Peyer's patch (tissue), 4 donors: ENCODE results near the gene KRT13. TPM values are rescaled to one million over a fixed set of nuclear protein-coding genes. Genes with fewer than 3 reads are reported as not detected.
A peak's percentile ranks its signal among the peaks of the same experiment; 100 is the strongest.

Experiments used
- DNase-seq, 3 donors: peaks; one replicate each; pipeline ENCODE4 v3.0.0-alpha.2; 2017 to 2019
- H3K27ac ChIP-seq, 4 donors: fragments of 200-600 bp; sonication (generic); one replicate each; pipeline ENCODE4 v1.5.1; 2016 to 2019
- H3K27me3 ChIP-seq, 2 donors: fragments of 200-600 bp; sonication (generic); one replicate each; pipeline ENCODE4 v1.5.1; 2019
- H3K36me3 ChIP-seq, 3 donors: fragments of 200-600 bp; sonication (generic); one replicate each; pipeline ENCODE4 v1.5.1; 2016 to 2019
- H3K4me1 ChIP-seq, 4 donors: fragments of 200-600 bp; sonication (generic); one replicate each; pipeline ENCODE4 v1.5.1; 2016 to 2019
- H3K4me3 ChIP-seq, 4 donors: fragments of 200-600 bp; sonication (generic); 1 replicate in 3 of 4; 2 replicates in 1 of 4; pipeline ENCODE4 v1.5.1; 2016 to 2019; ENCODE audit warnings: mild to moderate bottlenecking in 1 of 4
- H3K9me3 ChIP-seq, 4 donors: fragments of 200-600 bp; sonication (generic); one replicate each; pipeline ENCODE4 v1.5.1; 2016 to 2019; ENCODE audit warnings: mild to moderate bottlenecking in 1 of 4
- CTCF ChIP-seq, 6 experiments: fragments of 450-650 bp in 4 of 6; fragments of 200-600 bp in 2 of 6; sonication (generic) in 1 of 6; IDR thresholded peaks; one replicate each; pipeline ENCODE4 v1.5.1; 2017 to 2019; ENCODE audit warnings: antibody characterized with exemption in 6 of 6, mild to moderate bottlenecking in 3 of 6, moderate library complexity in 1 of 6
- POLR2A ChIP-seq, 2 donors: fragments of 450-650 bp; IDR thresholded peaks; one replicate each; pipeline ENCODE4 v1.5.1; 2017; ENCODE audit warnings: antibody characterized with exemption in 2 of 2, mild to moderate bottlenecking in 2 of 2, moderate library complexity in 2 of 2
- total RNA-seq, 4 donors: library from RNA; depleted of rRNA; stranded (reverse); fragments of >200 nt; gene quantifications; one replicate each; pipeline ENCODE4 v1.1.0, GENCODE V29; 2016

The KRT13 gene
- total RNA-seq, 4 donors from 2014 or later = 2.5 TPM; not detected in 3

GRCh38 chr17:41516830-41517283 is 11.4 kb upstream of the KRT13 start:
- H3K4me3 ChIP-seq = no peak overlapping the region
- no peak for DNase-seq
- no peaks in the 10 kb centered on the region for H3K9me3 ChIP-seq
- H3K27ac ChIP-seq = no peak overlapping the region
- H3K4me1 ChIP-seq = no peaks in the 10 kb centered on the region
- TF ChIP-seq CTCF (IDR thresholded peaks at IDR 0.05) (no peak), POLR2A (IDR thresholded peaks at IDR 0.05) (no peak)
- H3K36me3 ChIP-seq = no peaks in the 10 kb centered on the region
- no peaks in the 10 kb centered on the region for H3K27me3 ChIP-seq

- DNase-seq = no peak
- no peaks in the 10 kb centered on the region for H3K9me3 ChIP-seq
- H3K36me3 ChIP-seq = no peaks in the 10 kb centered on the region
- H3K27me3 ChIP-seq = no peaks in the 10 kb centered on the region
- peaks cover 0 to 3% (median 0%) of the 10 kb centered on the region in 4 donors for H3K4me1 ChIP-seq
- TF ChIP-seq POLR2A (IDR thresholded peaks at IDR 0.05) (no peak), CTCF (IDR thresholded peaks at IDR 0.05) (no peak)
- H3K27ac ChIP-seq = no peak overlapping the region
- H3K4me3 ChIP-seq = no peak overlapping the region
These were observed 10.9 kb upstream of the KRT13 start for GRCh38 chr17:41516147-41516829.

- H3K4me3 ChIP-seq = no peak overlapping the region
- TF ChIP-seq CTCF (IDR thresholded peaks at IDR 0.05) = no peak
- no peak for TF ChIP-seq POLR2A (IDR thresholded peaks at IDR 0.05)
- peaks cover 0 to 18% (median 3%) of the 10 kb centered on the region in 4 donors for H3K4me1 ChIP-seq
- no peak for DNase-seq
- H3K27me3 ChIP-seq = no peaks in the 10 kb centered on the region
- H3K9me3 ChIP-seq = no peaks in the 10 kb centered on the region
- no peak overlapping the region for H3K27ac ChIP-seq
- no peaks in the 10 kb centered on the region for H3K36me3 ChIP-seq
These were observed 7.7 kb upstream of the KRT13 start for GRCh38 chr17:41513168-41513547.

GRCh38 chr17:41512546-41513167 is 7.2 kb upstream of the KRT13 start:
- H3K4me1 ChIP-seq = peaks cover 0 to 18% (median 3%) of the 10 kb centered on the region in 4 donors
- DNase-seq = no peak
- no peak overlapping the region for H3K4me3 ChIP-seq
- H3K9me3 ChIP-seq = no peaks in the 10 kb centered on the region
- no peak overlapping the region for H3K27ac ChIP-seq
- no peaks in the 10 kb centered on the region for H3K27me3 ChIP-seq
- no peaks in the 10 kb centered on the region for H3K36me3 ChIP-seq
- TF ChIP-seq CTCF (IDR thresholded peaks at IDR 0.05) (no peak), POLR2A (IDR thresholded peaks at IDR 0.05) (no peak)

- H3K27ac ChIP-seq = no peak overlapping the region
- TF ChIP-seq CTCF (IDR thresholded peaks at IDR 0.05) (no peak), POLR2A (IDR thresholded peaks at IDR 0.05) (no peak)
- no peak overlapping the region for H3K4me3 ChIP-seq
- peaks cover 0 to 18% (median 3%) of the 10 kb centered on the region in 4 donors for H3K4me1 ChIP-seq
- no peaks in the 10 kb centered on the region for H3K9me3 ChIP-seq
- peak in 1 of 3 donors; percentile 57 for DNase-seq
- no peaks in the 10 kb centered on the region for H3K27me3 ChIP-seq
- no peaks in the 10 kb centered on the region for H3K36me3 ChIP-seq
These were observed 6.3 kb upstream of the KRT13 start for GRCh38 chr17:41511716-41512115.
